Liver (tissue), 3 donors: ENCODE data around the gene FURIN.

Source experiments
- CTCF ChIP-seq: fragments of 150-350 bp; IDR thresholded peaks from 2 replicates; pipeline ENCODE4 v1.5.1; 2017; ENCODE audit warnings: improper control_type of control experiment, low read depth, low read length; ENCODE audit not compliant: missing input control
- EGR1 ChIP-seq, 2 donors: IDR thresholded peaks; 2 replicates each; pipeline ENCODE4 v1.6.1; 2016 to 2018; ENCODE audit warnings: antibody characterized with exemption in 2 of 2, low read depth in 2 of 2
- FOXA2 ChIP-seq: IDR thresholded peaks from 2 replicates; pipeline ENCODE4 v1.6.1; 2016; ENCODE audit warnings: antibody characterized with exemption
- GABPA ChIP-seq, 2 donors: IDR thresholded peaks in 1 of 2; conservative IDR thresholded peaks in 1 of 2; 2 replicates each; pipeline ENCODE4 v1.6.1; 2016; ENCODE audit warnings: antibody characterized with exemption in 2 of 2, mild to moderate bottlenecking in 1 of 2, moderate library complexity in 1 of 2
- JUND ChIP-seq, 2 donors: IDR thresholded peaks; 2 replicates each; pipeline ENCODE4 v1.6.1; 2016; ENCODE audit warnings: antibody characterized with exemption in 2 of 2
- RAD21 ChIP-seq, 2 donors: IDR thresholded peaks; 2 replicates each; pipeline ENCODE4 v1.6.1; 2016; ENCODE audit warnings: antibody characterized with exemption in 2 of 2, mild to moderate bottlenecking in 2 of 2
- RXRA ChIP-seq, 2 donors: IDR thresholded peaks; 2 replicates each; pipeline ENCODE4 v1.6.1; 2017 to 2018; ENCODE audit warnings: antibody characterized with exemption in 2 of 2, mild to moderate bottlenecking in 1 of 2
- TAF1 ChIP-seq: conservative IDR thresholded peaks from 2 replicates; pipeline ENCODE4 v1.6.1; 2016; ENCODE audit warnings: antibody characterized with exemption, mild to moderate bottlenecking
- YY1 ChIP-seq: IDR thresholded peaks from 2 replicates; pipeline ENCODE4 v1.6.1; 2016; ENCODE audit warnings: antibody characterized with exemption, mild to moderate bottlenecking
- ZBTB33 ChIP-seq: IDR thresholded peaks from 2 replicates; pipeline ENCODE4 v1.6.1; 2016; ENCODE audit warnings: antibody characterized with exemption
- donor health status: healthy.
- donor health status: healthy.

- TF ChIP-seq EGR1 (IDR thresholded peaks at IDR 0.05; ENCODE audit: low read depth in 2 of 2) (no peak), CTCF (no peak), ZBTB33 (no peak), JUND (IDR thresholded peaks at IDR 0.05) (no peak), RXRA (IDR thresholded peaks at IDR 0.05) (no peak), FOXA2 (no peak), YY1 (no peak), GABPA (IDR thresholded peaks at IDR 0.05 in 1 of 2, conservative IDR thresholded peaks at IDR 0.05 in 1 of 2) (no peak), TAF1 (no peak), RAD21 (IDR thresholded peaks at IDR 0.05) (no peak)
Observed at GRCh38 chr15:90916461-90916860, 48.1 kb downstream of the FURIN start.
